Measurements from ENCODE around the gene PKD2. TPM values are rescaled to one million over a fixed set of nuclear protein-coding genes. Genes with fewer than 3 reads are reported as not detected.

PKD2 gene
- total RNA-seq, 1 experiment from 2014 or later, result 38.4 TPM

GRCh38 chr4:88009871-88010270 lies 2.4 kb downstream of the PKD2 start:
- H3K23ac ChIP-seq (ENCODE audit: insufficient read length, low read depth, low read length), result no peak overlapping the region
- no peak overlapping the region for H3K18ac ChIP-seq (ENCODE audit: insufficient read length, low read depth, low read length)
- no peak overlapping the region for H2AK5ac ChIP-seq (ENCODE audit: insufficient read length, low read length)
- H3K79me2 ChIP-seq (ENCODE audit: insufficient read depth, low read length), result peaks cover 32% of the 10 kb centered on the region; the same call in 1 of the 2 replicates
- H4K20me1 ChIP-seq (ENCODE audit: control insufficient read depth, insufficient read depth, insufficient read length), result no peaks in the 10 kb centered on the region
- H2AFZ ChIP-seq (ENCODE audit: low read length), result no peak overlapping the region
- H3K27me3 ChIP-seq (ENCODE audit: insufficient read depth, low read length), result peaks cover 3% of the 10 kb centered on the region
- TF ChIP-seq CTCF (conservative IDR thresholded peaks at IDR 0.05), result no peak
- peaks cover 14% of the 10 kb centered on the region; the same call in 1 of the 2 replicates for H3K4me1 ChIP-seq (ENCODE audit: insufficient read depth, low read length)
- H3K27ac ChIP-seq (ENCODE audit: insufficient read length, low read depth, low read length), result no peak overlapping the region
- no peak overlapping the region for H2BK5ac ChIP-seq (ENCODE audit: insufficient read length, low read length)
- no peak overlapping the region for H3T11ph ChIP-seq (ENCODE audit: low read length)
- no peak overlapping the region for H2BK20ac ChIP-seq (ENCODE audit: low read depth, low read length, poor library complexity, severe bottlenecking)
- H3K9me3 ChIP-seq (ENCODE audit: control insufficient read depth, low read depth, low read length), result no peaks in the 10 kb centered on the region
- no CpG with 5 or more reads among the region's 5 CpGs for WGBS (ENCODE audit: extremely low coverage, insufficient read length, low lambda C conversion rate)
- H3K23me2 ChIP-seq (ENCODE audit: insufficient read length, low read depth, low read length, poor library complexity, severe bottlenecking), result peaks cover 5% of the 10 kb centered on the region
- no peak overlapping the region for H4K5ac ChIP-seq (ENCODE audit: insufficient read length, low read depth, low read length)
- H3K9ac ChIP-seq (ENCODE audit: extremely low read depth, insufficient read length, low read length), result no peak overlapping the region
- Mint-ChIP-seq H3K4me3 (peak overlapping the region; percentile 32 to 94; a peak in 2 of 5 replicates), H3K27me3 (ENCODE audit: low read depth) (peaks cover 22% of the 10 kb centered on the region), H3K27ac (no peak overlapping the region), H3K4me1 (peaks cover 55 to 61% of the 10 kb centered on the region in 2 experiments), H3K9me3 (peaks cover 0 to 2% of the 10 kb centered on the region in 2 experiments; a peak in 1 of 5 replicates), H3K36me3 (ENCODE audit: insufficient read depth in 1 of 3, low read depth in 3 of 3) (peaks cover 0 to 2% (median 2%) of the 10 kb centered on the region in 3 experiments; a peak in 2 of 7 replicates)
- no peak overlapping the region for H4K91ac ChIP-seq (ENCODE audit: insufficient read length, low read depth, low read length)
- DNase-seq, result no peak
- no peak overlapping the region for H2BK15ac ChIP-seq (ENCODE audit: low read depth, low read length)
- no peak overlapping the region for H3K4me2 ChIP-seq (ENCODE audit: insufficient read depth, insufficient read length, low read length)
- no peak overlapping the region for H3K56ac ChIP-seq (ENCODE audit: insufficient read length, low read depth, low read length)
- no peak overlapping the region for H2BK120ac ChIP-seq (ENCODE audit: low read depth, low read length, poor library complexity, severe bottlenecking)
- H3K79me1 ChIP-seq (ENCODE audit: insufficient read depth, low read depth, low read length, poor library complexity, severe bottlenecking), result peaks cover 5% of the 10 kb centered on the region
- H3K4ac ChIP-seq (ENCODE audit: low read depth, low read length), result no peak overlapping the region
- H4K8ac ChIP-seq (replicated peaks; ENCODE audit: insufficient read length, low read depth, low read length), result no peak overlapping the region
- no peak overlapping the region for H3K14ac ChIP-seq (ENCODE audit: insufficient read depth, low read length)
- no peak overlapping the region for H2BK12ac ChIP-seq (ENCODE audit: insufficient read length, low read depth, low read length)
